ENCODE results near the gene AZIN2. TPM values are rescaled to one million over a fixed set of nuclear protein-coding genes. Genes with fewer than 3 reads are reported as not detected.

Gene AZIN2
- total and polyA plus RNA-seq, 9 of the 15 experiments (the other 6 are each of a cell fraction or from before 2014, with no cell fraction given) = 0.06 to 0.91 (median 0.42) TPM; not detected in 2

GRCh38 chr1:33147275-33147996 lies 66.5 kb downstream of the AZIN2 start (continued):
- TF ChIP-seq ATF2 (CRISPR knock-in tag; IDR thresholded peaks at IDR 0.05) = no peak
- TF ChIP-seq BACH1 (tag; IDR thresholded peaks at IDR 0.05) = no peak
- no peak for TF ChIP-seq ETV6 (IDR thresholded peaks at IDR 0.05; ENCODE audit: borderline replicate concordance in 1 of 2, low read depth in 2 of 2, low read length in 1 of 2)
- TF ChIP-seq ETV6 (CRISPR knock-in tag; IDR thresholded peaks at IDR 0.05; ENCODE audit: borderline replicate concordance) = no peak
- TF ChIP-seq ESRRA (IDR thresholded peaks at IDR 0.05; ENCODE audit: borderline replicate concordance, low read depth) = peak; percentile 32; the same call in 1 of the 2 replicates
- no peak for TF ChIP-seq TCF15 (CRISPR knock-in tag; IDR thresholded peaks at IDR 0.05)
- TF ChIP-seq KLF13 (tag; IDR thresholded peaks at IDR 0.05; ENCODE audit: borderline replicate concordance, low read depth) = no peak
- TF ChIP-seq THRA (IDR thresholded peaks at IDR 0.05) = no peak
- no peak for TF ChIP-seq XRCC3 (IDR thresholded peaks at IDR 0.05)
- TF ChIP-seq ZNF24 (IDR thresholded peaks at IDR 0.05) = no peak
- TF ChIP-seq ZNF639 (CRISPR knock-in tag; conservative IDR thresholded peaks at IDR 0.05 in 1 of 2, IDR thresholded peaks at IDR 0.05 in 1 of 2) = no peak
- TF ChIP-seq HBP1 (CRISPR knock-in tag; IDR thresholded peaks at IDR 0.05) = no peak
- no peak for TF ChIP-seq SMAD1 (IDR thresholded peaks at IDR 0.05; ENCODE audit: low read depth, low read length, partially characterized antibody)

Measured in K562 (cell line).